ENCODE data around the gene SETDB2.

SETDB2 gene

GRCh38 chr13:49428041-49428763, 15.9 kb upstream of the SETDB2 start:
- Histone ChIP-seq H3K4me3 (ENCODE audit: low read depth in 1 of 2, low read length in 2 of 2) (no peak overlapping the region), H3K36me3 (ENCODE audit: control insufficient read depth in 1 of 2, insufficient read depth in 2 of 2, low read length in 2 of 2) (no peaks in the 10 kb centered on the region), H3K4me1 (ENCODE audit: control insufficient read depth in 1 of 2, insufficient read depth in 2 of 2, low read length in 2 of 2) (no peaks in the 10 kb centered on the region), H3K9me3 (ENCODE audit: control insufficient read depth in 1 of 2, low read length in 2 of 2) (no peaks in the 10 kb centered on the region), H3K27ac (ENCODE audit: low read depth, low read length) (no peak overlapping the region), H3K27me3 (ENCODE audit: control insufficient read depth in 1 of 2, insufficient read depth in 2 of 2, low read length in 2 of 2) (no peaks in the 10 kb centered on the region), H3K9ac (ENCODE audit: low read depth in 1 of 2, low read length in 2 of 2) (no peak overlapping the region)

DNA sequence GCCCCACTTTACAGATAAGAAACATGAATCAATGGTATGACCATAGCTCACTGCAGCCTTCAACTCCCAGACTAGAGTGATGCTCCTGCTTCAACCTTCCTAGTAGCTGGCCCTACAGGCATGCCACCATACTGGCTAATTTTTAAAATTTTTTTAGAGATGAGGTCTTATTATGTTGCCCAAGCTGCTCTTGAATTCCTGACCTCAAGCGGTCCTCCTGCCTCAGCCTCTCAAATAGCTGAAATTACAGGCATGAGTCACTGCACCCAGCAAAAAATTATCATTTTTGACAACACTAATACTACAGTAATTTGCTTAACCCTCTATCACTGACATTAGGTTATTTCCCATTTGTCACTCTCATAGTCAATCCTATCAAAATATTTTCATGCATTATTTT, 15.0 kb upstream of the SETDB2 start:
- Histone ChIP-seq H3K36me3 (ENCODE audit: control insufficient read depth in 1 of 2, insufficient read depth in 2 of 2, low read length in 2 of 2) (no peaks in the 10 kb centered on the region), H3K9me3 (ENCODE audit: control insufficient read depth in 1 of 2, low read length in 2 of 2) (no peaks in the 10 kb centered on the region), H3K4me3 (ENCODE audit: low read depth in 1 of 2, low read length in 2 of 2) (no peak overlapping the region), H3K27me3 (ENCODE audit: control insufficient read depth in 1 of 2, insufficient read depth in 2 of 2, low read length in 2 of 2) (no peaks in the 10 kb centered on the region), H3K9ac (ENCODE audit: low read depth in 1 of 2, low read length in 2 of 2) (no peak overlapping the region), H3K4me1 (ENCODE audit: control insufficient read depth in 1 of 2, insufficient read depth in 2 of 2, low read length in 2 of 2) (no peaks in the 10 kb centered on the region), H3K27ac (ENCODE audit: low read depth, low read length) (no peak overlapping the region)

- Histone ChIP-seq H3K27ac (ENCODE audit: low read depth, low read length) (no peak overlapping the region), H3K36me3 (ENCODE audit: control insufficient read depth in 1 of 2, insufficient read depth in 2 of 2, low read length in 2 of 2) (no peaks in the 10 kb centered on the region), H3K9ac (ENCODE audit: low read depth in 1 of 2, low read length in 2 of 2) (no peak overlapping the region), H3K4me3 (ENCODE audit: low read depth in 1 of 2, low read length in 2 of 2) (no peak overlapping the region), H3K9me3 (ENCODE audit: control insufficient read depth in 1 of 2, low read length in 2 of 2) (no peaks in the 10 kb centered on the region), H3K4me1 (ENCODE audit: control insufficient read depth in 1 of 2, insufficient read depth in 2 of 2, low read length in 2 of 2) (no peaks in the 10 kb centered on the region), H3K27me3 (ENCODE audit: control insufficient read depth in 1 of 2, insufficient read depth in 2 of 2, low read length in 2 of 2) (no peaks in the 10 kb centered on the region)
These were observed 8.1 kb upstream of the SETDB2 start for GRCh38 chr13:49435992-49436391.

- H3K27me3 ChIP-seq (ENCODE audit: control insufficient read depth in 1 of 2, insufficient read depth in 2 of 2, low read length in 2 of 2): no peaks in the 10 kb centered on the region
- H3K4me1 ChIP-seq (ENCODE audit: control insufficient read depth in 1 of 2, insufficient read depth in 2 of 2, low read length in 2 of 2): no peaks in the 10 kb centered on the region
- H3K4me3 ChIP-seq (ENCODE audit: low read depth in 1 of 2, low read length in 2 of 2): no peak overlapping the region
- H3K9ac ChIP-seq (ENCODE audit: low read depth in 1 of 2, low read length in 2 of 2): no peak overlapping the region
- H3K9me3 ChIP-seq (ENCODE audit: control insufficient read depth in 1 of 2, low read length in 2 of 2): no peaks in the 10 kb centered on the region
- no peak overlapping the region for H3K27ac ChIP-seq (ENCODE audit: low read depth, low read length)
- no peaks in the 10 kb centered on the region for H3K36me3 ChIP-seq (ENCODE audit: control insufficient read depth in 1 of 2, insufficient read depth in 2 of 2, low read length in 2 of 2)
These were observed 7.2 kb upstream of the SETDB2 start for GRCh38 chr13:49436890-49437289.

- H3K27ac ChIP-seq (ENCODE audit: low read depth, low read length): no peak overlapping the region
- H3K4me1 ChIP-seq (ENCODE audit: control insufficient read depth in 1 of 2, insufficient read depth in 2 of 2, low read length in 2 of 2): no peaks in the 10 kb centered on the region
- no peaks in the 10 kb centered on the region for H3K9me3 ChIP-seq (ENCODE audit: control insufficient read depth in 1 of 2, low read length in 2 of 2)
- H3K9ac ChIP-seq (ENCODE audit: low read depth in 1 of 2, low read length in 2 of 2): no peak overlapping the region
- H3K27me3 ChIP-seq (ENCODE audit: control insufficient read depth in 1 of 2, insufficient read depth in 2 of 2, low read length in 2 of 2): no peaks in the 10 kb centered on the region
- no peak overlapping the region for H3K4me3 ChIP-seq (ENCODE audit: low read depth in 1 of 2, low read length in 2 of 2)
- H3K36me3 ChIP-seq (ENCODE audit: control insufficient read depth in 1 of 2, insufficient read depth in 2 of 2, low read length in 2 of 2): no peaks in the 10 kb centered on the region
These were observed 6.4 kb upstream of the SETDB2 start for GRCh38 chr13:49437705-49438104.

DNA sequence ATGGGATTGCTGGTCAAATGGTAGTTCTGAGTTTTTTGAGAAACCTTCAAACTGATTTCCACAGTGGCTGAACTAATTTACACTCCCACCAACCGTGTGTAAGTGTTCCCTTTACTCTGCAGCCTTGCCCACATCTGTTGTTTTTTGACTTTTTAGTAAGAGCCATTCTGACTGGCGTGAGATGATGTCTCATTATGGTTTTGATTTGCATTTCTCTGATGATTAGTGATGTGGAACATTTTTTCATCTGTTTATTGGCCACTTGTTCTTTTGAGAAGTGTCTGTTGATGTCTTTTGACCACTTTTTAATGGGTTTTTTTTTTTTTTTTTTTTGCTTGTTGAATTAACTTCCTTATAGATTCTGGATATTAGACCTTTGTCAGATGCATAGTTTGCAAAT, 4.5 kb upstream of the SETDB2 start:
- Histone ChIP-seq H3K36me3 (ENCODE audit: control insufficient read depth in 1 of 2, insufficient read depth in 2 of 2, low read length in 2 of 2) (no peaks in the 10 kb centered on the region), H3K4me3 (ENCODE audit: low read depth in 1 of 2, low read length in 2 of 2) (no peak overlapping the region), H3K27me3 (ENCODE audit: control insufficient read depth in 1 of 2, insufficient read depth in 2 of 2, low read length in 2 of 2) (no peaks in the 10 kb centered on the region), H3K9me3 (ENCODE audit: control insufficient read depth in 1 of 2, low read length in 2 of 2) (no peaks in the 10 kb centered on the region), H3K4me1 (ENCODE audit: control insufficient read depth in 1 of 2, insufficient read depth in 2 of 2, low read length in 2 of 2) (no peaks in the 10 kb centered on the region), H3K27ac (ENCODE audit: low read depth, low read length) (no peak overlapping the region), H3K9ac (ENCODE audit: low read depth in 1 of 2, low read length in 2 of 2) (no peak overlapping the region)

DNA sequence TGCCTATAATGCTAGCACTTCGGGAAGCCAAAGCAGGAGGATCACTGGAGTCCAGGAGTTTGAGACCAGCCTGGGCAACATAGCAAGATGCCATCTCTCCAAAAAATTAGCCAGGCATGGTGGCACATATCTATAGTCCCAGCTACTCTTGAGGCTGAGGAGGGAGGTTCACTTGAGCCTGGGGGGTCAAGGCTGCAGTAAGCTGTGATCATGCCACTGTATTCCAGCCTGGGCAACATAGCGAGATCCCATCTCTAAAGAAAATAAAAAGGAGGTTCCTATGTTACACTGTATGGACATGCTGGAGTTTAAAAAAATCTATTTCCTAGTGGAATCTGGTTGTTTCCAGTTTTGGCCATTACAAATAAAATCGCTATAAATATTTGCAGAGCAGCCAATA, 2.8 kb upstream of the SETDB2 start:
- Histone ChIP-seq H3K27me3 (ENCODE audit: control insufficient read depth in 1 of 2, insufficient read depth in 2 of 2, low read length in 2 of 2) (no peaks in the 10 kb centered on the region), H3K4me3 (ENCODE audit: low read depth in 1 of 2, low read length in 2 of 2) (no peak overlapping the region), H3K4me1 (ENCODE audit: control insufficient read depth in 1 of 2, insufficient read depth in 2 of 2, low read length in 2 of 2) (peaks cover 0 to 5% of the 10 kb centered on the region in 2 donors), H3K9me3 (ENCODE audit: control insufficient read depth in 1 of 2, low read length in 2 of 2) (no peaks in the 10 kb centered on the region), H3K36me3 (ENCODE audit: control insufficient read depth in 1 of 2, insufficient read depth in 2 of 2, low read length in 2 of 2) (no peaks in the 10 kb centered on the region), H3K27ac (ENCODE audit: low read depth, low read length) (no peak overlapping the region), H3K9ac (ENCODE audit: low read depth in 1 of 2, low read length in 2 of 2) (no peak overlapping the region)

- Histone ChIP-seq H3K27ac (ENCODE audit: low read depth, low read length) (no peak overlapping the region), H3K9me3 (ENCODE audit: control insufficient read depth in 1 of 2, low read length in 2 of 2) (no peaks in the 10 kb centered on the region), H3K9ac (ENCODE audit: low read depth in 1 of 2, low read length in 2 of 2) (no peak overlapping the region), H3K36me3 (ENCODE audit: control insufficient read depth in 1 of 2, insufficient read depth in 2 of 2, low read length in 2 of 2) (no peaks in the 10 kb centered on the region), H3K4me3 (ENCODE audit: low read depth in 1 of 2, low read length in 2 of 2) (no peak overlapping the region), H3K27me3 (ENCODE audit: control insufficient read depth in 1 of 2, insufficient read depth in 2 of 2, low read length in 2 of 2) (no peaks in the 10 kb centered on the region), H3K4me1 (ENCODE audit: control insufficient read depth in 1 of 2, insufficient read depth in 2 of 2, low read length in 2 of 2) (peaks cover 0 to 5% of the 10 kb centered on the region in 2 donors)
These were observed 2.2 kb upstream of the SETDB2 start for GRCh38 chr13:49441846-49442245.

- H3K36me3 ChIP-seq (ENCODE audit: control insufficient read depth in 1 of 2, insufficient read depth in 2 of 2, low read length in 2 of 2): no peaks in the 10 kb centered on the region
- no peaks in the 10 kb centered on the region for H3K9me3 ChIP-seq (ENCODE audit: control insufficient read depth in 1 of 2, low read length in 2 of 2)
- H3K4me1 ChIP-seq (ENCODE audit: control insufficient read depth in 1 of 2, insufficient read depth in 2 of 2, low read length in 2 of 2): peaks cover 0 to 14% of the 10 kb centered on the region in 2 donors
- peak overlapping the region; percentile 69 to 83 for H3K9ac ChIP-seq (ENCODE audit: low read depth in 1 of 2, low read length in 2 of 2)
- peak overlapping the region; percentile 94 to 96 for H3K4me3 ChIP-seq (ENCODE audit: low read depth in 1 of 2, low read length in 2 of 2)
- peak overlapping the region; percentile 90 for H3K27ac ChIP-seq (ENCODE audit: low read depth, low read length)
- H3K27me3 ChIP-seq (ENCODE audit: control insufficient read depth in 1 of 2, insufficient read depth in 2 of 2, low read length in 2 of 2): no peaks in the 10 kb centered on the region
These were observed 744 bp upstream of the SETDB2 start for GRCh38 chr13:49443357-49443703.

GRCh38 chr13:49444524-49445395, 686 bp downstream of the SETDB2 start:
- Histone ChIP-seq H3K4me1 (ENCODE audit: control insufficient read depth in 1 of 2, insufficient read depth in 2 of 2, low read length in 2 of 2) (peaks cover 0 to 14% of the 10 kb centered on the region in 2 donors), H3K36me3 (ENCODE audit: control insufficient read depth in 1 of 2, insufficient read depth in 2 of 2, low read length in 2 of 2) (no peaks in the 10 kb centered on the region), H3K27me3 (ENCODE audit: control insufficient read depth in 1 of 2, insufficient read depth in 2 of 2, low read length in 2 of 2) (no peaks in the 10 kb centered on the region), H3K9me3 (ENCODE audit: control insufficient read depth in 1 of 2, low read length in 2 of 2) (no peaks in the 10 kb centered on the region), H3K27ac (ENCODE audit: low read depth, low read length) (peak overlapping the region; percentile 97), H3K9ac (ENCODE audit: low read depth in 1 of 2, low read length in 2 of 2) (peak overlapping the region; percentile 70 to 81), H3K4me3 (ENCODE audit: low read depth in 1 of 2, low read length in 2 of 2) (peak overlapping the region; percentile 85 to 94)

Data from duodenal mucosa (tissue), 2 donors.